ENCODE results near the gene PHF12. TPM values are rescaled to one million over a fixed set of nuclear protein-coding genes. Genes with fewer than 3 reads are reported as not detected.
"Not testable (repeated sequence)": the region's sequence is repeated elsewhere in the genome, so short reads cannot be mapped to it uniquely, and the experiment has no call there.

Gene PHF12
- total and polyA plus RNA-seq, 7 donors: 6.9 to 54.3 (median 39.1) TPM

- no peak for TF ChIP-seq EP300 (IDR thresholded peaks at IDR 0.05)
- TF ChIP-seq CTCF (IDR thresholded peaks at IDR 0.05): no peak
- TF ChIP-seq POLR2A (IDR thresholded peaks at IDR 0.05): no peak
- TF ChIP-seq POLR2AphosphoS5 (IDR thresholded peaks at IDR 0.05): no peak
- no peaks in the 10 kb centered on the region for H3K27me3 ChIP-seq
- peaks cover 0 to 48% (median 44%) of the 10 kb centered on the region in 4 donors for H3K4me1 ChIP-seq
- DNase-seq: peak; percentile 20
- WGBS, 2 donors: 66 to 76% methylated on average over 7 of the region's 7 CpGs
- no peaks in the 10 kb centered on the region for H3K9me3 ChIP-seq
- peak overlapping the region; percentile 72 to 88 (median 84) for H3K27ac ChIP-seq
- H3K36me3 ChIP-seq: peaks cover 33 to 52% (median 40%) of the 10 kb centered on the region in 4 donors
- no peak overlapping the region for H3K4me3 ChIP-seq
- intact Hi-C loops (cut with DNase I): no loop called here
Observed at GRCh38 chr17:28906706-28907438, 44.4 kb downstream of the PHF12 start.

DNA sequence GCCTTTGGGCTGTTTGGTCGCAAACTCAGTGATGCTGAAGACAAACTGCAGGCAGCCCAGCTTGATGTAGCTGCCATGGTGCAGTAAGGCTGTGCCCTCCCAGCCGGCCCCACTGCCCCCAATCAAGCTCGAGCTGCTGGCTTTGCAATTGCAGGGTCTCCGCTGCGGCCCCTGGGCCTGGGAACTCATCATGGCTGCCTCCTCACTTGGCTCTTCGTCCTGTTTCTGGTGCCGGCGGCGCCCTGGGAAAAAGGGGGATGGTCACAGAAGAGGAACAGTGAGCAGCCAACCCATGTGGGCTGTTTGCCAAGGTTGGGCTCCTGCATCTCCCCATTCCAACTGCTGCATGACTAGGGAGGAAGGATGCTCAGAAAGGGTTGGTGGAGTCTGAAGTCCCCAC lies 45.0 kb downstream of the PHF12 start:
- no peak overlapping the region for H3K4me3 ChIP-seq
- no peaks in the 10 kb centered on the region for H3K27me3 ChIP-seq
- intact Hi-C loops (cut with DNase I): no loop called here
- no peaks in the 10 kb centered on the region for H3K9me3 ChIP-seq
- WGBS, 2 donors: 87 to 89% methylated on average over 9 of the region's 9 CpGs
- peaks cover 0 to 52% (median 48%) of the 10 kb centered on the region in 4 donors for H3K4me1 ChIP-seq
- no peak for TF ChIP-seq EP300 (IDR thresholded peaks at IDR 0.05)
- no peak for TF ChIP-seq POLR2AphosphoS5 (IDR thresholded peaks at IDR 0.05)
- TF ChIP-seq CTCF (IDR thresholded peaks at IDR 0.05): no peak
- no peak for TF ChIP-seq POLR2A (IDR thresholded peaks at IDR 0.05)
- peaks cover 27 to 46% (median 34%) of the 10 kb centered on the region in 4 donors for H3K36me3 ChIP-seq
- DNase-seq: no peak
- H3K27ac ChIP-seq: peak overlapping the region in 3 of 4 donors; percentile 72 to 88 (median 84)

GRCh38 chr17:28904800-28905199 lies 46.5 kb downstream of the PHF12 start:
- Histone ChIP-seq H3K4me3 (no peak overlapping the region), H3K27me3 (no peaks in the 10 kb centered on the region), H3K9me3 (no peaks in the 10 kb centered on the region), H3K4me1 (peaks cover 0 to 54% (median 48%) of the 10 kb centered on the region in 4 donors), H3K36me3 (peaks cover 12 to 31% (median 20%) of the 10 kb centered on the region in 4 donors), H3K27ac (no peak overlapping the region)
- no peak for DNase-seq
- intact Hi-C loops (cut with DNase I): no loop called here
- TF ChIP-seq CTCF (IDR thresholded peaks at IDR 0.05) (no peak), EP300 (IDR thresholded peaks at IDR 0.05) (no peak), POLR2A (IDR thresholded peaks at IDR 0.05) (no peak), POLR2AphosphoS5 (IDR thresholded peaks at IDR 0.05) (no peak)
- WGBS, 2 donors: 64 to 75% methylated on average over 4 of the region's 4 CpGs

DNA sequence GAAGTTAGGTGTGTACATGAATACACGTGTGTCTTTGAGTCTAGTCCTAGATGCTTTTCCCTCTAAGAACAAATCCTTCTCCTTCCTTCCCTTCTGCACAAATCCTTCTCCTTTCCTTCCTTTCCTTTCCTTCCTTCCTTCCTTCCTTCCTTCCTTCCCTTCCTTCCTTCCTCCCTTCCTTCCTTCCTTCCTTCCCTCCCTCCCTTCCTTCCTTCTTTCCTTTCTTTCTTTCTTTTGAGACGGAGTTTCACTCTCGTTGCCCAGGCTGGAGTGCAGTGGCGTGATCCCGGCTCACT lies 47.8 kb downstream of the PHF12 start:
- H3K36me3 ChIP-seq: peaks cover 4 to 23% (median 14%) of the 10 kb centered on the region in 4 donors
- 54 to 70% methylated on average over 5 of the region's 5 CpGs for whole genome bisulfite sequencing, 2 donors
- intact Hi-C loops (cut with DNase I); H3K27me3 ChIP-seq; DNase-seq; H3K9me3 ChIP-seq: not testable (repeated sequence)
- peak overlapping the region in 2 of 4 donors; percentile 82 to 85 for H3K27ac ChIP-seq
- H3K4me3 ChIP-seq: peak overlapping the region in 1 of 4 donors; percentile 74
- peaks cover 0 to 45% (median 41%) of the 10 kb centered on the region in 4 donors for H3K4me1 ChIP-seq

GRCh38 chr17:28902819-28903545 lies 48.3 kb downstream of the PHF12 start, which contains the start of gene DHRS13:
Gene DHRS13, minus strand, starts transcription at chr17:28903079. Its CDS starts 135 bp downstream, at chr17:28902944.
- WGBS, 2 donors: 0 to 1% methylated on average over 55 of the region's 55 CpGs
- Histone ChIP-seq H3K27me3 (no peaks in the 10 kb centered on the region), H3K27ac (peak within 1 kb of the TSS; percentile 82 to 91 (median 86)), H3K4me1 (peaks cover 0 to 45% (median 41%) of the 10 kb centered on the region in 4 donors), H3K36me3 (peaks cover 4 to 23% (median 14%) of the 10 kb centered on the region in 4 donors), H3K9me3 (no peaks in the 10 kb centered on the region), H3K4me3 (peak within 1 kb of the TSS; percentile 45 to 82 (median 74))
- peak in 1 of 4 donors; percentile 20 for TF ChIP-seq POLR2AphosphoS5 (IDR thresholded peaks at IDR 0.05)
- TF ChIP-seq CTCF (IDR thresholded peaks at IDR 0.05): peak; percentile 28 to 81 (median 54)
- TF ChIP-seq EP300 (IDR thresholded peaks at IDR 0.05): no peak
- no peak for TF ChIP-seq POLR2A (IDR thresholded peaks at IDR 0.05)
- peak; percentile 91 for DNase-seq
- intact Hi-C loops (cut with DNase I): no loop called here

Measured in sigmoid colon (tissue), 7 donors.